Stimulated activated CD8-positive, alpha-beta memory T cell treated with anti-CD3 and anti-CD28 coated beads, Interleukin-15, amount 100 ng/mL, for 24 hours (primary cell): ENCODE data around the gene DFFA.
"Not testable (repeated sequence)": the region's sequence is repeated elsewhere in the genome, so short reads cannot be mapped to it uniquely, and the experiment has no call there.

Experiments
- DNase-seq: peaks from one replicate; pipeline ENCODE4 v3.0.0-alpha.2; 2020; ENCODE audit warnings: low read depth

The DFFA gene

DNA sequence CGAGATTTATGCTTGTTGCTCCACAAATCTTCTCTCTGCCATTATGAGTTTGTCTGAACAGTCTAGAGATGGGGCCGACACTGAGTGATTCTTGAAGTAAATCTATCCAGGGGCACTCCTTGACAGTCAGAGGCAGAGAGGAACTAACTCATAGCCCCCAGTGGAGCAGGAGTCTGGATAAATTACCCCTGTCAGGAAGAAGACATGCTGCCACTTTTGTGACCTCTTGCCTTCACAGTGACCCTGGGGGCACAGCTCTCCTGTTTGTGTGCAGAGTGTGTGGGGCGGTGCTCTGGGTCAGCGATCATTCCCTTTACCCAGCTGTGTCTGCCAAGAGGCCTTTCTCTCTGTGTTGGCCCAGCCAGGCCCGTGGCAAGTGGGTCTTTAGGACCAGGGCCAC lies 31.9 kb upstream of the DFFA start:
- DNase-seq = no peak

GRCh38 chr1:10502206-10502605 lies 29.9 kb upstream of the DFFA start:
- DNase-seq = no peak

DNA sequence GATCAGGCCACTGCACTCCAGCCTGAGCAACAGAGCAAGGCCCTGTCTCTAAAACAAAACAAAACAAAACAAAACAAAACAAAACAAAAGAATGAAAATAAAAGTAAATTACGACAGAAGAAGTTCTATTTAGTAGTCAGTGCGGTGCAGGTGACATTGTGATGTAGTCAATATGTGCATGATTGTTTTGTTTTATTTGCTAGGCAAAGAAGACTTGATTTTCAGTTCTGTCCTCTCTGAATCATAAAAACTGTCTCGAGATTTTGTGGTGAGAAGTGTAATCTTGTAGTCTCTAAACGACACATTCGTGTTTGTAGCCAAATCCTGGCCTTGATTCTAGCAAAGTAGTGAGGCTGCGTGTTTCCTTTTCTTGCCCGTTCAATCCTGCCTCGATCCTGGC lies 25.9 kb upstream of the DFFA start:
- no peak for DNase-seq

DNA sequence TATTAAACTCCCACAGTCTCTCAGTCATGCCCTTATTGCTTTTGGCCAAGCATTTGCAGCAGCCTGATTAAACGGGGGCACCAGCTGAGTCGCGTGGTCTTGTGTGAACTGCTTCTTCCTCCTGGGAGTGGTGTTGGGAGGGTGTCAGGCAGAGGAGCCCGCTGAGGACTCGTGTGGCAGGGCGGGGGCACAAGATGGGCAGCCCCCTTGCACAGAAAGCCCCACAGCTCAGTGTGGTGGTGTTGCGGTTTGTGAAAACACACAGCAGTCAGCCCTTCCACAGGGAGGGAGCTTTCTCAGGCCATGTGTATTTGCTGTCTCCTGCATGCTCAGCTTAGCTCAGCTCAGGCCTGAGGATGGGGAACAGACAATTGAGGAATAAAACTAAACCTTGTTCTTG lies 24.8 kb upstream of the DFFA start:
- no peak for DNase-seq

DNA sequence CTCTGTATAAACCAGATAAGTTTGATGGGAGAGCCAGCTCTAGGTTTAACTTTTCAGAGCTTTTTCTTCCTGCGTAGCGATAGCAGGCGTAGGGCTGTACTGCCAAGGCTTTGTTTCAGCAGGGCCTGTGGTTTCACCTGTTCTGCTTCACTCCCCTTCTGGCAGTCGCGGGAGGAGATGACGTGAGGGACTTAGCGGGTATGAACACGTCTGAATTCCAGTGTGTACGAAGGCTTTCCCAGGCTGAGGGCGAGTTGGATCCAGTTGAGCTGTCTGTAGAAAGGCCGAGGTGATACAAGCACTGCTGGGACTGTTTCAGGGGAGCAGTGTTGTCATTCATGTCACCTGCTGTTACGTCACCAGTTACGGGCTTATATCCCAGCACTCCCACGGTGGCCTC lies 23.6 kb upstream of the DFFA start:
- DNase-seq = no peak

DNA sequence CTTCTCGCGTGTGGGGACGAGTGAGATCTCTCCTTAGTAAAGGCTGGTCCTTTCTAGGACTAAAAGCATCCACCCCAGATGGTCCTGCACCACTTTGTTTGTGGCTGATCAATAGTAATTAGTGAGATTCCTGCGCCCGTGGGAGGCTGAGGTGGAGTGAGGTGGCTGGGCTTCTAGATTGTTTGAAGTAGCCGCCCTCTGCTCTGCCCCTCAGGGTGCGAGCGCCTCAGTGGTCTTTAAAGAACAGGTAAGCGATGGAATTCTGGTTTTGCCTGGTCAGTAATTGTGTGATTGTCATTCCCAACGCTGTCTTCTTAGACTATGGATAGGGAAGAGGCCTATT lies 23.1 kb upstream of the DFFA start:
- DNase-seq = no peak

DNA sequence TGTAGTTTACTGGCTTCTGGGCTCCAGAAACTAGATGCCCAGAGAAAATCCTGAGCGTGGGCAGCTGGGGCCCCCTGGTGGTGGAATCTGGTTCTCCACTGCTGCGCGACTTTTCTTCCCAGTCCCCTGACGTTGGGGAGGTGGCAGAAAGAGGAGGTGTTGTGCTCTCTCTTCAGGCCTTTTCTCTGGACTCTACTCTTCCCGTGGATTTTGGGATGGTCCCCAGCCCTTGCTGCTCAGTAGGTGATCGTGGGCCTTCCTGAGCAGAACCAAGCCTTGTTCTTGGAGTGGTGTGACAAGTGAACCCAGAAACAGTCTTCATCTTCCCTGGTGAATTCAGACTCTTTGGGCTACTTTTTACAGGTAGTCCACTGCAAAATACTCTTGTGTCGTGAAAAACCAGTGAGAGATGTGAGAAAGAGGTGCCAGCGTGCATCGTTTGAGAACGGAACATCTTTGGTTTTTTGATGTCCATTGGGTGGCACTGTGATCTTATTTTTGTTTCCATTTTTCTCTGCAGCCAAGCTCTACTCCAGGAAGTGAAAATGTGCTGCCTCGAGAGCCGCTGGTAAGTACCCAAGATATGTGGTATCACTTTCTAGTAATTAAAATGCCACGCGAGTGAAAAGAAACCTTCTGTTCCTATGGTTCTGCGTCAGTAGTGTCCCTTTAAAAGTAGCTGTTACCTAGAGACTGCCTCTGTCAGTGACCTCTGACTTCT lies 22.6 kb upstream of the DFFA start:
- DNase-seq = peak; percentile 73

DNA sequence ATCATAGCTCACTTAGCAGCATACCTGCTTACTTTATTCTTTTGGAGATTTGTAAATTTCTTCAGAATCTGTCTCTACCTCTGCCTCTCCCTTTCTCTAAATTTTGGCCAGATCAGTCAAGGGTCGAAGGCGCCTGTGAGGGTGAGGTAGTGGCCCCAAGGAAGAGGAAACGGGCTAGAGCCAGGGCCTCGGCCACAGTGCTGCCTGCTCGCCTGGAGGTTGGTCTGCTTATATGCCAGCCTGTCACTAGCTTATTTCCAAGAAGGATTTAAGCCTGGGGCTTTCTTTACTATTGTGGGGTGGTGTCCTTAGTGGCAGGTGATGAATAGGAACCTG lies 22.1 kb upstream of the DFFA start:
- DNase-seq = no peak

GRCh38 chr1:10490286-10490970 lies 18.1 kb upstream of the DFFA start:
- DNase-seq = no peak

GRCh38 chr1:10489291-10490055 lies 17.1 kb upstream of the DFFA start:
- DNase-seq = no peak

GRCh38 chr1:10484521-10484920 lies 12.2 kb upstream of the DFFA start:
- no peak for DNase-seq

DNA sequence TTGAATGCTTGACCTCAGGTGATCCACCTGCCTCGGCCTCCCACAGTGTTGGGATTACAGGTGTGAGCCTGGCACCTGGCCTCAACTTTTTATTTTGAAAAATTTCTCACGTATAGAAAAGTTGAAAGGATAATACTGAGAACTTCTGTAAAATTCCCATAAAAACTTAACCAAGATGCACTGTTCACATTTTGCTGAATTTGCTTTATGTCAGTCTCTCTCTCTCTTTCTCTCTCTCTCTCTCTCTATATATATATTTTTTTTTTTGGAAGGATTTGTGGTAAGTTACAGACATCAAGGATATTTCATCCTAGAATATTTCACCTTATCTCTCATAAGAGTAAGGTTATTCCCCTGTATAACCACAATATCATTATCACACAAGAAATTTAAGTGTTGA lies 8.3 kb upstream of the DFFA start:
- DNase-seq = no peak

GRCh38 chr1:10479296-10479695 lies 7.0 kb upstream of the DFFA start:
- DNase-seq = no peak

GRCh38 chr1:10475510-10475909 lies 3.2 kb upstream of the DFFA start:
- no peak for DNase-seq

DNA sequence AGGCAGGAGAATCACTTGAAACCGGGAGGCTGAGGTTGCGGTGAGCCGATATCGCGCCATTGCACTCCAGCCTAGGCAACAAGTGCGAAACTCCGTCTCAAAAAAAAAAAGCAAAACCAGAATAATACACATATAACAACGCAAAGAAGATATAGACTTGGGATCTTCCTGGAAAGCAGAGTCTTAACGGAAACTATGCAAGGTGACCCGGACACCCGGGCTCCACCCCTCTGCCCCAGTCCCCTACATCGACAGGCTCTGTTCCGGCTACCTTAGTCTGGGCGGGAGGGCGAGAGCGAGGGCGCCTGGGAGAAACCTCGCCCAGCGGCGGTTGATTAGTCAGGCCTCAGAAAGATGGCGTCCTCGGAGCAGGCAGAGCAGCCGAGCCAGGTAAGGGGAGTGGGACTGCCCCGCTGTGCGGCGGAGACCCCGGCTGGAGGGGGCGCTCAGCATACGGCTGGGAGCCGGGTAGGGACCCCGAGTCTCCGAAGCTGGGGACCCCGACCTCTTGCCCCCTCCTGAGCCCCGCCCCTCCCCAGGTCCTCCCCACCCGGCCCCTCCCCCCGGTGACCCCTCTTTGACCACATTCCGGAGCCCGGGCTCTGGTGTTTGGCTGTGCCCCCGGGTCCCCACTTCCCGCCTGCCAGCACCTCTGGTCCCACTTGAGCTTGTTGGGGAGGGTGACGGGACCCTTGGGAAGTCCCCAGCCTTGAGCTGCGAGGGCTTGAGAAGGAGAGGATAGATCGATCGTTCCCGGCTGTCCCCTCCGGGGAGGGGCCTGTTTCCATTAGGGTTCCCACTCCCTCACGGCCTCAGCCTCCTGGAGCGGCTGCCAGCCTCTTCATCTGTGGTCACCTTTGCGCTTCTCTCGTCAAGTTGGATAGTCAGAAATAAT lies 2.5 kb upstream of the DFFA start, which contains the start of gene PEX14:
PEX14 (plus strand) TSS at position 338 of the 895 bp plus-strand sequence; CDS start at position 355, 17 bp downstream.
- peak; percentile 56 for DNase-seq

DNA sequence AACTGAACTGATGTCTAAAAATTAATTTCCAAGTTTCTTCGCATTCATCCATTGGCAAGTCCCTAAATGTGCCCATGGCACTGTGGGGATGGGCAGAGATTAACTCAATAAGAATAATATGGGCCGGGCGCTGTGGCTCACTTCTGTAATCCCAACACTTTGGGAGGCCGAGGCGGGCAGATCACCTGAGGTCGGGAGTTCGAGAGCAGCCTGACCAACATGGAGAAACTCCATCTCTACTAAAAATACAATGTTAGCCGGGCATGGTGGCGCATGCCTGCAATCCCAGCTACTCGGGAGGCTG lies 1.9 kb upstream of the DFFA start:
- DNase-seq = not testable (repeated sequence)

DNA sequence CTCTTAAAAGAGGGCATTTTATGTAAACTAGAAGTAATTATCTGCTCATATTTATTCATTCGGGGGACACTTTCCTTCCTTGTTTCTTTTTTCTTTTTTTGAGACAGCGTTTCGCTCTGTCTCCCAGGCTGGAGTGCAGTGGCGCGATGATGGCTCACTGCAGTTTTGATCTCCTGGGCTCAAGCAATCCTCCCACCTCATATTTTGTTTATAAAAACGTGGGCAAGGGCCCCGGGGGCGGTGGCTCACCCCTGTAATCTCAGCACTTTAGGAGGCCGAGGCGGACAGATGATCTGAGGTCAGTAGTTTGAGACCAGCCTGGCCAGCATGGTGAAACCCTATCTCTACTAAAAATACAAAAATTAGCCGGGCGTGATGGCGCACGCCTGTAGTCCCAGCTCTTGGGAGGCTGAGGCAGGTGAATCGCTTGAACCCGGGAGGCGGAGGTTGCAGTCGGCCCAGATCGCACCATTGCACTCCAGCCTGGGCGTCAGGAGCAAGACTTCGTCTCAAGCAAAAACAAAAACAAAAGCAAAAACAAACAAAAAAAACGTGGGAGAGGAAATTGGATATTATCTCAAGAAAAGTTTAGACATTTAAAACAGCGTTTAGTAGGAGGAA lies 926 bp upstream of the DFFA start:
- no peak for DNase-seq

- DNase-seq = no peak
Measured at GRCh38 chr1:10471411-10472219, 714 bp downstream of the DFFA start.

GRCh38 chr1:10470043-10470442 lies 2.3 kb downstream of the DFFA start:
- no peak for DNase-seq

GRCh38 chr1:10467078-10467477 lies 5.3 kb downstream of the DFFA start:
- DNase-seq = no peak

DNA sequence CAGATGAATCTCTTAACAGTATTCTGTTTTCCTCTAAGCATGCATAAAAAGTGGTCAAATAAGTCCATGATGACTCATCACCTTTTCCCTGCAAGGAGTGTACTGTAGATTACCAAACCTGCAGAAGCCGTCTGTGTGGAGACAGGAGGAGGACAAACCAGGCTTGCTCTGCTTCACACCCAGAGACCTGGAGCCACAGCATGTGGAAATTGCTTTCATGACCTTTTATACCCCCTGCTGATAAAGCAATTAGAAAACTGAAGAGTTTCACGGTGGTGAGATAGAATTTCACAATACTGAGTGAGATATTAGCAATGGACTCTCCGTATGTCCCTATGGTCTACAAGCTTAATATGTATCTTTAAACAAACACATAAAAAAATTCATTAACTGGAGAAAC lies 13.1 kb downstream of the DFFA start:
- no peak for DNase-seq
